Activated CD8-positive, alpha-beta memory T cell treated with anti-CD3 and anti-CD28 coated beads for 24 hours (primary cell): ENCODE results near the gene TBX19.

ENCODE experiments used
- DNase-seq: peaks from one replicate; pipeline ENCODE4 v3.0.0-alpha.2; 2020

The TBX19 gene

GRCh38 chr1:168280296-168280927 is at the start of gene TBX19:
Gene TBX19, plus strand, starts transcription at chr1:168280877. Its CDS starts 214 bp downstream, at chr1:168281091.
- DNase-seq, result no peak

- DNase-seq, result no peak
Measured at GRCh38 chr1:168234846-168235547, 45.7 kb upstream of the TBX19 start.

GRCh38 chr1:168235548-168235885 is 45.2 kb upstream of the TBX19 start:
- no peak for DNase-seq

GRCh38 chr1:168235937-168236336 is 44.7 kb upstream of the TBX19 start:
- no peak for DNase-seq

- DNase-seq, result no peak
Measured at GRCh38 chr1:168236836-168237611, 43.7 kb upstream of the TBX19 start.

GRCh38 chr1:168243198-168243597 is 37.5 kb upstream of the TBX19 start:
- no peak for DNase-seq

GRCh38 chr1:168243636-168244212 is 37.0 kb upstream of the TBX19 start:
- no peak for DNase-seq

- no peak for DNase-seq
Measured at GRCh38 chr1:168245042-168245441, 35.6 kb upstream of the TBX19 start.

- no peak for DNase-seq
Measured at GRCh38 chr1:168246506-168246905, 34.2 kb upstream of the TBX19 start.

- no peak for DNase-seq
Measured at GRCh38 chr1:168252204-168252733, 28.4 kb upstream of the TBX19 start.

GRCh38 chr1:168256164-168256563 is 24.5 kb upstream of the TBX19 start:
- no peak for DNase-seq

GRCh38 chr1:168257397-168257796 is 23.3 kb upstream of the TBX19 start:
- no peak for DNase-seq

- DNase-seq, result no peak
Measured at GRCh38 chr1:168259567-168259966, 21.1 kb upstream of the TBX19 start.

- DNase-seq, result no peak
Measured at GRCh38 chr1:168260393-168260792, 20.3 kb upstream of the TBX19 start.

- DNase-seq, result no peak
Measured at GRCh38 chr1:168261390-168261789, 19.3 kb upstream of the TBX19 start.

GRCh38 chr1:168263130-168263529 is 17.5 kb upstream of the TBX19 start:
- DNase-seq, result no peak

- DNase-seq, result no peak
Measured at GRCh38 chr1:168264296-168264695, 16.4 kb upstream of the TBX19 start.

- no peak for DNase-seq
Measured at GRCh38 chr1:168265596-168265995, 15.1 kb upstream of the TBX19 start.

- DNase-seq, result no peak
Measured at GRCh38 chr1:168266644-168267186, 14.0 kb upstream of the TBX19 start.

GRCh38 chr1:168271636-168272035 is 9.0 kb upstream of the TBX19 start:
- DNase-seq, result no peak

GRCh38 chr1:168273575-168273974 is 7.1 kb upstream of the TBX19 start:
- DNase-seq, result no peak

- no peak for DNase-seq
Measured at GRCh38 chr1:168279253-168279652, 1.4 kb upstream of the TBX19 start.
